ENCODE measurements around the gene MBOAT7.
A peak's percentile ranks its signal among the peaks of the same experiment; 100 is the strongest.
"Not testable (repeated sequence)": the region's sequence is repeated elsewhere in the genome, so short reads cannot be mapped to it uniquely, and the experiment has no call there.

The MBOAT7 gene

GRCh38 chr19:54188215-54188871 is 1.0 kb downstream of the MBOAT7 start:
- DNase-seq, result peak; percentile 68

DNA sequence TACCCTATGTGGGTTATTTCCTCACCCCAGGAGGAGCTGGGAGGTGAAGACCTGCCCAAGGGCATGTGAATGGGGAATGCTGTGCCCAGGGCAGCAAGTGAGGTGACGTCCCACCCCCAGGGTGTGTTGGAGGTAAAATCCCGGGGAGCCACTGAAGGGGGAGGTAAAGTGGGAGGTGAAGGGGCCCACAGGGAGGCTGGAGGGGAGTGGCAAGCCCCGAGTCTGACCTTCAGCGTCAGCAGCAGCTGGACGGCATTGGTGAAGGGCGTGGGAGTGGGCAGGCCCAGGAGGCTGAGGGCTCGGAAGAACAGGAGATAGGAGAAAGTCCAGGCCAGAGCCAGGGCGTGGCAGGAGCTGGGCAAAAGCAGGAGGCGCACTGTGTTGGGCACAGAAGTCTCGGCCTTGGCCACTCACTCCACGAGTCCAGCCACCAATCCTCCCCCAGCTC is 2.4 kb downstream of the MBOAT7 start:
- no peak for DNase-seq

- no peak for DNase-seq
Measured at GRCh38 chr19:54186351-54186750, 3.0 kb downstream of the MBOAT7 start.

DNA sequence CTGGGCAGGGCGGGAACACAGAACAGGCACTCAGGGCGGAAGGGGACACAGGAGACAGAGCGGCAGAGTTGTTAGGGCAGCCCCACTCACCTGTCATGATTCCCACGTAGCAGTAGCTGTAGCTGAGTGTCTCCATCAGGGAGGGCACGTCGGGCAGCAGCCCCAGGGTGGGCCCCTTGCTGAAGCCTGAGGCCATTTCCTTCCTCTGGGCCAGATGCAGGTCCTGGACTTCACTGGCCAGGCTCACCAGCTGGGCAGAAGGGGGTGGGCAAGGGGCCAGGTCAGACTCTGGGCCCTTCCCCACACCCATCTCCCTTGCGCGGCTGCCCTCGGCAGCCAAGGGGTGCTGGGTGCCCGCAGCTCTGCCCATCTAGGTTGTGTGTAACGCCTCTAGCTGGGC is 5.9 kb downstream of the MBOAT7 start:
- no peak for DNase-seq

GRCh38 chr19:54181894-54182293 is 7.5 kb downstream of the MBOAT7 start:
- not testable (repeated sequence) for DNase-seq

DNA sequence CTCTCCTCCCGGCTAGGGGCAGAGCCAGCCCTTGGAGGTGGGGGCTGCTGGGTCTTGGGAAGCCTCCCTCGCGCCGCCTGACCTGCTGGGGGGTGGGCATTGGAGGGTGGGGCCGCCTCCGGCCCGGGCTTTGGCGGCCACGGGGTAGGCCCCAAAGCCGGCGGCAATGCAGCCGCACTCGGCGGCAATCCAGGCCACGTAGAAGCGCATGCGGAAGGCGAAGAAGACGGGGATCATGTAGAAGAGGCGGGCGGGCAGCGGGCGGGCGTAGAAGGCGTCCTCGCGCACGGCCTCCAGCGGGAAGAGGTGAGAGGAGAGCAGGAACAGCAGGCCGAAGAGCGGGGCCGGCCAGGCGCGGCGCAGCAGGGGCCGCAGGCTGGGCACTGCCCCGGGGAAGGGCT is 8.7 kb downstream of the MBOAT7 start:
- no peak for DNase-seq

DNA sequence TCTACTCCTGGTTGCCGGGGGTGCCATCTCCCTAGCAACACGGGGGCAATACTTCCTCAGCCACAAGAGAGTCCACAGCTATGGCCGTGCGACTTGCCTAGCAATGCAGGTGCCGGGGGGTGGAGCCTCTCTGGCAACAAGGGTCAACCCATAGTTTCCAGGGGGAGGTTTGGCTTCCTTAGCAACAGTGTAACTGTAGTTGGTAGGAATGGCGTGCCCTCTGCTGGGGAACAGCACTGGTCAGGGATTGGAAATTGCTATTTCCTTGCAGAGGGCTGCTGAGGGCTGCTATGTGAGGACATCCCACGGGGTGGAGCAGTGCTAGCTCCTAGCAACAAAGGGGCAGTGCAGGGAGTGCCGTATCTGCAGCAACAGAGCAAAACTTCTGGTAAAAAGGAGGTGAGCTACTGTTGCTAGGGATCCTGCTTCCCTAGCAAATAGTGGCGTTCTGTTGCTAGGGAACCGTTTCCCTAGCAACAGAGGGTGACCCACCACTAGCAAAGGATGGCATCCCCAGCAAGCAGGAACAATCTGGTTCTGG is 9.4 kb downstream of the MBOAT7 start:
- DNase-seq, result no peak

- DNase-seq, result no peak
Measured at GRCh38 chr19:54179262-54179852, 10.0 kb downstream of the MBOAT7 start.

DNA sequence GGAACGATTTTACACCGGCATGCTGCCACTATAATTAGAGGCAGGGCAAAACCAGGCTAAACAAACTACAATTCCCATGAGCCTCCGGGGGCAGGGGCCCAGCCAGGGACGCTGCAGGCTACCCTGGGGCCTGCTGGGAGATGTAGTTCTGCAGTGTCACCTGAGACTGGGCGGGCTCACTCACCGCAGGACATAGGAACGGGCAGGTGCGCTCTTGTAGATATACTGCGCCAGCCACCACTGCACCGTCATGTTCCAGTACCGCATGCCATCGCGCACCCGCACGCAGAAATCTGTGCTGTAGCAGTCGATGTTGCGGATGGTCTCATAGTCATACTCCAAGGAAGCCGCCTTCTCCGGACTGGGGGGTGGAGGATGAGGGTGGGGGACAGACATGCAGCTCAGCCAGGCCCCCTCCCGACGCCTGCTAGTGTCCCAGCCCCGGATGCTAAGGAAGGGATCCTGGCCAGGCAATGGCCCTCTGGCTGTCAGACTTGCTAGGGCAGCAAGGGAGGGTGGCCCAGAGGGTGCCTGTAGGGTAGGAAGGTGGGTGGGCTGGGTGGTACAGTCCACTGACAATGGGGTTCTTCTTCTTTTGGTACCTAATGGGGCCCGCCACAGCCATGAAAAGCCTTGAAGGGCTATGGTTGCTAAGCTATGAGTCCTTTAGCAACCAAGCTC is 10.7 kb downstream of the MBOAT7 start:
- DNase-seq, result peak; percentile 49

DNA sequence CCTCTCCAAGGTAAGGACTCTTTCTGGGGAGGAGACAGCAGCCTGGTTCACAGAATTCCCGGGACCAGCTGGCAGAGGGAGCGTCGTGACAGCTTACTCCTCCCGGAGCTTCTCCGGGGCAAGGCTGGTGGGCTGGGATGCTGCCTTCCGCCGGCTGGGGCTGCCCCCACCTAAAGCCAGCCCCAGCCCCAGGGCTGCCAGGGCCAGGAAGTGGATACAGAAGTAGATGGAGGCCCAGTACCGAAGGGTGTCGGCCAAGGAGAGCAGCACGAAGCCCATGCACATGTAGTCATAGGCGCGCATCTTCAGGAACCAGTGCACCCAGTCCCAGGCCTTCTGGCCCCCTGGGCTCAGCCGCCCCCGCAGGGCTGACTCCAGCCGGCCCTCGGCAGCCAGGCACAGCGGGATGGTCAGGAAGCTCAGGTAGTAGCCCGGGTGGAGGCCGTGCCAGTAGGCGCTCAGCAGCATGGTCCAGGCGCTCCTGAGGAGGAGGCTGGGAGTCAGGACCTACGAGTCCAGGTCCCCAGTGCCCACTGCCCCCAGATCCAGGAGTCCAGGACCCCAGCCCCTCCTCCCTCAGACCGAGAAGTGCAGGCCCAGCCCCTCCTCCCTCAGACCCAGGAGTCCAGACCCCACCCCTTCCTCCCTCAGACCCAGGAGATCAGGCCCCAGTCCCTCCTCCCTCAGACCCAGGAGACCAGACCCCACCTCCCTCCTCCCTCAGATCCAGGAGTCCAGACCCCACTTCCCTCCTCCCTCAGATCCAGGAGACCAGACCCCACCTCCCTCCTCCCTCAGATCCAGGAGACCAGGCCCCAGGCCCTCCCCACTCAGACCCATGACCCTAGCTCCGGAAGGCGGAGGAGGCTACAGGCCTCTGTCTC is 15.2 kb downstream of the MBOAT7 start:
- DNase-seq, result no peak

DNA sequence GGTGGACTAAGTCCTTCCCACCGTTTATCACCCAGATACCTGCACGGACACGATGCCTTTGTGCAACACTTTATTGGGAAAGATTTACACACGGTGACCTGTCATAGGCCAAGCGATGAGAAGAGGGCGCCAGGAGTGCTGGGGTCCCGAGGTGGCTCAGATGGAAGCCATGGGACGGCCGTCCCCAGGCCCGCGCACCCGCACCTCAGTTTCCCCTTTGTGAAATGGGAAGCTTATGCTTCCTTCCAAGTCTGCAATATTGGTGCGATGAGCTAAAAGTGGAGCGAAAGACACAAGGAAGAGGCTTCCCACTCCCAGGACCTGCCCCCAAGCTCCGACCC is 16.1 kb downstream of the MBOAT7 start:
- DNase-seq, result no peak

DNA sequence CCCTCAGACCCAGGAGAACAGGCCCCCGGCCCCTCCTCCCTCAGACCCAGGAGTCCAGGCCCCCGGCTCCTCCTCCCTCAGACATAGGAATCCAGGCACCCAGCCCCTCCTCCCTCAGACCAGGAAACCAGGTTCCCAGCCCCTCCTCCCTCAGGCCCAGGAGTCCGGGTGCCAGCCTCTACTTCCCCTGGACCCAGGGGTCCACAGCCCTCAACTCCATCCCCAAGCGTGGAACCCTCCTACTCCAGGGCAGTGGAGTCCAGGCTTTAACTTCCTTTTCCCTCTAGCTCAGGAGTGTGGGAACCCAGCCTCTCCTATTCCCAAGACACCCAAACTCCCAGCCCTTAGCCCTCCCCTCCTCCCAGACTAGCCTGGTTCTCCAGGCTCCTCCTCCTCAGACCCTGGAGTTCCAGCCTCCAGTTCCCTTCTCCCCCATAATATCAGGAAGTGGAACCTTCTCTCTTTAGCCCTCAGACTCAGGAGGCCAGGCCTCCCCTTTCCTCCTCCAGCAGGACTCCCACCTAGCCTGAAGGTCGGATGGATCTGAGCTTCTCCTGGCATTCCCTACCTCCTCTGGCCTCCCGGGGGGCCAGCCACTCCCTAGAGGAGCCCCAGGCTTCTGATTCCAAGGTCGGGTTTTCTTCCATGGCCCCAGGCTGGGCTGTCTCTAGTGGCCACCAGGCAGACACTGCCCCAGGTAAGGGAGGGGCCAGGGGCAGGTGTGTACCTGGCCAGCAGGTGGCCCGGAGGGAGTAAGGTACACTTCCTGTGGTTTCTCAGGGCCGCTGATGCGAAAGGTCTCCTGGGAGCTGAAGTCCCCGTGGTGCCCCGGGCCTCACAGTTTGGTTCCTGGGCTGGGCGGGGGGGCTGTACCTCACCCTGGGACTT is 16.7 kb downstream of the MBOAT7 start, which contains the start of gene TMC4:
Gene TMC4 (minus strand): TSS at position 690 of the 888 bp plus-strand sequence. CDS start 43 bp downstream, at position 647.
- peak; percentile 20 for DNase-seq

- DNase-seq, result not testable (repeated sequence)
Measured at GRCh38 chr19:54171736-54172431, 17.5 kb downstream of the MBOAT7 start.

- DNase-seq, result no peak
Measured at GRCh38 chr19:54169149-54169740, 20.1 kb downstream of the MBOAT7 start.

DNA sequence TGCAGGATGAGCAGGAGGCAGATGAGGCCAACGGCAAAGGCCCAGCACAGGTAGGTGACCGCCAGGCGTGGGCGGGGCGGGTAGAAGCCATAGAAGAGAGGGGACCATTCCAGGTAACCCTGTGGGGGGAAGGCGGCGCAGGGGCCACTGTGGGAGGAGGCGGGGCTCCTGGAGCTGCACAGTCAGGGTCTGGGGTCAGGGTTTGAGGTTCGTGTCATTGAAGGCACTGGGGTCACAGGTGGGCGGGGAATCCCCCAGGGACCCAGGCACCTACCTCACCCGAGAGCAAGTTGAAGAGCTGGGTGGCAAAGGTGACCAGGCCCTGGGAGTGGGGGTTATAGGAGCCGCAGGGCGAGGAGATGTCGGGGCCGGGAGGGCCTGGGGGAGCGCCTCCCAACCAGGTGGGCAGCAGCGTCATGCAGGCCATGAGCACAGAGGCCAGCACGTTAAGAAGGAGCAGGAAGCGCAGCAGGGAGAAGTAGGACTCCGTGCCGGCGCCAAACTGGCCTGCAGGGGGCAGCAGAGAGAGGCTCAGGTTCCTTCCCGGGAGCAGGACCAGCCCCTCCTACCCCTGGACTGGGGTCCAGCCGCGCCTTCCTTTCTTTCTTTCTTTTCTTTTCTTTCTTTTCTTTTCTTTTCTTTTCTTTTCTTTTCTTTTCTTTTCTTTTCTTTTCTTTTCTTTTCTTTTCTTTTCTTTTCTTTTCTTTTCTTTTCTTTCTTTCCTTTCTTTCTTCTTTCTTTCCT is 21.0 kb downstream of the MBOAT7 start:
- DNase-seq, result peak; percentile 88

DNA sequence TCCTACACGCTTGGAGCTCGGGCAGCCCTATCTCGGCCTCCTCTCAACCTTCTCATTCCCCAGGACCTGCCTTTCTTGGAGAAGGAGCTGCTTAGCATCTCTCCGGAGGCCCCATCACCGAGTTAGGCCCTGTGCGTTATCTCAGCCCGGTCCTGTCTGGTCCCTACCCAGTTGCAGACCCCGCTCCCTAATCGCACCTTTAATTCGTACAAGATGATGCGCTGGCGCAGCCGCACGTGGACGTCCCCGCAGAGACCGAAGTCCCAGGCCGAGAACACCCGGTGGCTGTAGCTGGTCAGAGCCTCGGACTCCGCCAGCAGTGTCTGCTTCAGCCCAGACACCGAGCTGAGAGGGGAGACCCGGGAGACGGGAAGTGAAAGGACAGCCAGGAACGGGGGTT is 24.2 kb downstream of the MBOAT7 start:
- DNase-seq, result no peak

DNA sequence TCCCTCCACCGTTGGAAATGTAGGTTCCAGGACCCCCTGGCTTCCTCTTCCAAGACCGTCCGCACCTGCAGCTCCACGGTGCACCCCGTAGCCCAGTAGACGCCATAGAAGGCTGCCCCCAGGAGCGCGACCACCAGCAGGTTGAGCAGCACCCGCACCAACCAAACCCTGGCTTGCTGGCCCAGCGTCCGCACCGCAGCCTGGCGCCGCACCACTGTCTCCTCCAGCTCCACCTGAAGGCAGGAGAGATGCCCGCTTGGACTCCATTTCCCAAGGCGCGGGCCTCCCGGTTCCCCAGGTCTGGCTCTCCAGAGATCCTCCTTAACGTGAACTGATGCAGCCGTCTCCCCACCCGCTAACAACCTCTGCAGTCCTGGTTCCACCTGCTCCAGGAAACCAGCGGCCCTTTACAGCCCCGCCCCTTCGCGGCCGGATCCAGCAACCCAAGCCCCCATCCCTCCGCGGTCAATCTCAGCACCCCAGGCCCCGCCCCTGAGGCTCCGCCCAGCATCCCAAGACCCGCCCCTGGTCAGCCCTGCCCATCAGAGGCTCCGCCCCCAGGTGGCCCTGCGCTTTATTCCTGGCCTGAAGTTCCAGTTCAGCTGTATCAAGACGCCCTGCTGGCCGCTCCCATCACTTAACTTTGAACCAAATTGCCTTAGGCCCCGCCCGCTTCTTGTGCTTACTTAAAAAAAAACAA is 24.9 kb downstream of the MBOAT7 start:
- DNase-seq, result peak; percentile 78

DNA sequence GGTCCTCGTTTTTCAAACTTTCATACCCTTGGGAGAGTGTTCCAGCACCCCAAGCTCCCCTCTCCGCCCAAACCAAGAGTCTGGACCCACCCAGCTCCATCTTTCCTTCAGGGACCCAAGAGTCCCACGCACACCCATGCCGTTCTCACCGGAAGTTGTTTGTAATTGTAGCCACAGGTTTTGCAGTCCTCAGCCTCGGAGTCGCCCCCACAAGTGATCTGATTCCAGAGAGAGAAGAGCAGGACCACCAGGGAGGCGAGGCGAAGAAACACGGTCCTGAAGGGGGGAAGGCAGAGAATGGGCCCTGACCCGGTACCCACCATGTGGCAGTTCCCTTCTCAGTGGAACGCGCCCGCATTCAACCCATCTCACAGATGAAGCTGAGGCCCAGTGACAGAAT is 26.5 kb downstream of the MBOAT7 start:
- no peak for DNase-seq

GRCh38 chr19:54162241-54162805 is 27.1 kb downstream of the MBOAT7 start:
- peak; percentile 81 for DNase-seq

Data from CD4-positive, alpha-beta T cell treated with Interleukin-12 subunit alpha and Interleukin-12 subunit beta, for 1 hour (primary cell).